K562 (cell line): ENCODE measurements around the gene SEC24B.

Experiments
- CTCF ChIP-seq, 3 experiments: IDR thresholded peaks in 2 of 3; conservative IDR thresholded peaks in 1 of 3; 2 replicates each; pipeline ENCODE4 v1.5.1; 2011 to 2012; ENCODE audit warnings: low read length in 3 of 3, mild to moderate bottlenecking in 3 of 3, control low read depth in 2 of 3, improper control_type of control experiment in 1 of 3, inconsistent platforms in 1 of 3, low read depth in 1 of 3, mixed read lengths in 1 of 3, moderate library complexity in 1 of 3; ENCODE audit not compliant: insufficient read depth in 2 of 3
- FOXJ3 ChIP-seq: sonication (generic); formaldehyde crosslinking; IDR thresholded peaks from 2 replicates; pipeline ENCODE4 v1.4.0; 2020; ENCODE audit warnings: mild to moderate bottlenecking, missing genetic modification reagents
- MAZ ChIP-seq, 2 experiments: fragments of 450-650 bp in 1 of 2; sonication (generic) in 1 of 2; formaldehyde crosslinking; IDR thresholded peaks in 1 of 2; conservative IDR thresholded peaks in 1 of 2; 2 replicates each; pipeline versions ENCODE4 v1.4.0 to v1.5.0; 2020; ENCODE audit warnings: mild to moderate bottlenecking in 1 of 2, missing genetic modification reagents in 1 of 2
- MYBL2 ChIP-seq, 2 experiments: fragments of 450-650 bp in 1 of 2; sonication (generic) in 1 of 2; formaldehyde crosslinking in 1 of 2; IDR thresholded peaks; 2 replicates each; pipeline versions ENCODE4 v1.6.1 to v1.8.1; 2017 to 2022; ENCODE audit warnings: borderline replicate concordance in 1 of 2, inconsistent platforms in 1 of 2, low read depth in 1 of 2, mild to moderate bottlenecking in 1 of 2, missing genetic modification reagents in 1 of 2, moderate library complexity in 1 of 2
- NKRF ChIP-seq: fragments of 450-650 bp; IDR thresholded peaks from 2 replicates; pipeline ENCODE4 v1.6.1; 2016; ENCODE audit warnings: borderline replicate concordance
- NR3C1 ChIP-seq: sonication (generic); formaldehyde crosslinking; IDR thresholded peaks from 2 replicates; pipeline ENCODE4 v1.8.1; 2022; ENCODE audit warnings: missing genetic modification reagents
- SOX6 ChIP-seq: fragments of 450-650 bp; IDR thresholded peaks from 2 replicates; pipeline ENCODE4 v1.6.1; 2014; ENCODE audit warnings: mild to moderate bottlenecking
- TCF7 ChIP-seq: sonication (generic); IDR thresholded peaks from 2 replicates; pipeline ENCODE4 v1.6.1; 2016; ENCODE audit warnings: antibody characterized with exemption, borderline replicate concordance
- ZBTB34 ChIP-seq: fragments of 250-450 bp; sonication (Bioruptor Pico); IDR thresholded peaks from 2 replicates; pipeline ENCODE4 v1.8.0; 2021; ENCODE audit warnings: mild to moderate bottlenecking, moderate library complexity
- ZMIZ1 ChIP-seq, 2 experiments: fragments of 150-350 bp in 1 of 2; IDR thresholded peaks; 2 replicates each; pipeline ENCODE4 v1.6.1; 2012 to 2016; ENCODE audit warnings: low read depth in 2 of 2, low read length in 2 of 2, mild to moderate bottlenecking in 1 of 2, moderate library complexity in 1 of 2
- ZNF41 ChIP-seq: fragments of 250-450 bp; sonication (Bioruptor Pico); conservative IDR thresholded peaks from 2 replicates; pipeline ENCODE4 v1.4.0; 2020; ENCODE audit warnings: mild to moderate bottlenecking

- TF ChIP-seq NKRF (no peak), MAZ (CRISPR knock-in tag; conservative IDR thresholded peaks at IDR 0.05 in 1 of 2, IDR thresholded peaks at IDR 0.05 in 1 of 2) (no peak), NR3C1 (CRISPR knock-in tag) (no peak), CTCF (IDR thresholded peaks at IDR 0.05 in 2 of 3, conservative IDR thresholded peaks at IDR 0.05 in 1 of 3; ENCODE audit: insufficient read depth in 2 of 3, low read depth in 1 of 3, low read length in 3 of 3) (no peak), FOXJ3 (CRISPR knock-in tag) (no peak), ZNF41 (CRISPR knock-in tag) (no peak), ZBTB34 (CRISPR knock-in tag) (no peak), ZMIZ1 (IDR thresholded peaks at IDR 0.05; ENCODE audit: low read depth in 2 of 2, low read length in 2 of 2) (no peak), MYBL2 (IDR thresholded peaks at IDR 0.05; ENCODE audit: low read depth) (no peak), MYBL2 (CRISPR knock-in tag; IDR thresholded peaks at IDR 0.05; ENCODE audit: borderline replicate concordance) (no peak), TCF7 (no peak), SOX6 (no peak)
Observed at GRCh38 chr4:109432203-109432602, 1.4 kb upstream of the SEC24B start.
